ENCODE measurements around the gene EFHC1.

DNA sequence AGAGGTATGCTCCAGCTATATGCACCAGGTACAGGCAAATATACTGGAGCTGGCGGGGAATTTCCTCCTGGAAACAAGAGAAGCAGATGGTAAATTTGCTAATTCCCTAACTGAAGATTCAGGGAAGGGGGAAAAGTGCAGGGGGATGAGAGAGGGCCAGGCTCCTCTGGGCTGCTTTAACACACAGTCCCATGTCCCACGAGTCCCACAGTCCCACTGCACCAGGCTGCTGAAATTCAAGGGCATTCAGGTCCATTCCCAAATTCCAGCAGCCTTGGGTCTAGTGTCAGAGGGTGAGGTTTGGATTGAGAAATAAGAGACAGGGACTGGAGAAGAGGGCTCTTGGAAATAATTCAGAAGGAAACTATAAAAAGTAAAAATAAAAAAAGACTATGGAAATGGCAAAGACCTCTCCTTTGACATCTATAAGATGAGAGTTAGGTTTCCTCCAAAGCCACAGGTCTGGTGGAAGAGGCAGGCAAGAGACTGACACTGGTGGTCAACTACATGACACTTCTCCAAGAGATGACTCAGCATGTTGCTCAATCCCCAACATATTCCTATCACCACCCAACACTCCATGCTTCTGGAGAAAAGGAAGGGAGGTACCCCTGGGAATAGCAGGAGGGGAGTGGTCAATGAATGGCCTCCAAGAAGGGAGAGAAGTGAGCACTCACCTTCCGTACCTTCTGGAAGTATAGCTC lies 87.6 kb downstream of the EFHC1 start:
- TF ChIP-seq EZH2phosphoT487 (conservative IDR thresholded peaks at IDR 0.05; ENCODE audit: low read length): no peak
- TF ChIP-seq, protein P1, sequence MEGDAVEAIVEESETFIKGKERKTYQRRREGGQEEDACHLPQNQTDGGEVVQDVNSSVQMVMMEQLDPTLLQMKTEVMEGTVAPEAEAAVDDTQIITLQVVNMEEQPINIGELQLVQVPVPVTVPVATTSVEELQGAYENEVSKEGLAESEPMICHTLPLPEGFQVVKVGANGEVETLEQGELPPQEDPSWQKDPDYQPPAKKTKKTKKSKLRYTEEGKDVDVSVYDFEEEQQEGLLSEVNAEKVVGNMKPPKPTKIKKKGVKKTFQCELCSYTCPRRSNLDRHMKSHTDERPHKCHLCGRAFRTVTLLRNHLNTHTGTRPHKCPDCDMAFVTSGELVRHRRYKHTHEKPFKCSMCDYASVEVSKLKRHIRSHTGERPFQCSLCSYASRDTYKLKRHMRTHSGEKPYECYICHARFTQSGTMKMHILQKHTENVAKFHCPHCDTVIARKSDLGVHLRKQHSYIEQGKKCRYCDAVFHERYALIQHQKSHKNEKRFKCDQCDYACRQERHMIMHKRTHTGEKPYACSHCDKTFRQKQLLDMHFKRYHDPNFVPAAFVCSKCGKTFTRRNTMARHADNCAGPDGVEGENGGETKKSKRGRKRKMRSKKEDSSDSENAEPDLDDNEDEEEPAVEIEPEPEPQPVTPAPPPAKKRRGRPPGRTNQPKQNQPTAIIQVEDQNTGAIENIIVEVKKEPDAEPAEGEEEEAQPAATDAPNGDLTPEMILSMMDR (IDR thresholded peaks at IDR 0.05; ENCODE audit: insufficient read depth, low read length, poor library complexity, severe bottlenecking): no peak
